GM21529 (cell line): Measurements from ENCODE around the gene SYTL3.
"Not testable (repeated sequence)": the region's sequence is repeated elsewhere in the genome, so short reads cannot be mapped to it uniquely, and the experiment has no call there.

Experiments
- ATAC-seq: cut with Tn5 transposase; IDR thresholded peaks from one replicate; pipeline ENCODE4 v1.9.1; 2021; ENCODE audit not compliant: unreplicated experiment

Gene SYTL3

DNA sequence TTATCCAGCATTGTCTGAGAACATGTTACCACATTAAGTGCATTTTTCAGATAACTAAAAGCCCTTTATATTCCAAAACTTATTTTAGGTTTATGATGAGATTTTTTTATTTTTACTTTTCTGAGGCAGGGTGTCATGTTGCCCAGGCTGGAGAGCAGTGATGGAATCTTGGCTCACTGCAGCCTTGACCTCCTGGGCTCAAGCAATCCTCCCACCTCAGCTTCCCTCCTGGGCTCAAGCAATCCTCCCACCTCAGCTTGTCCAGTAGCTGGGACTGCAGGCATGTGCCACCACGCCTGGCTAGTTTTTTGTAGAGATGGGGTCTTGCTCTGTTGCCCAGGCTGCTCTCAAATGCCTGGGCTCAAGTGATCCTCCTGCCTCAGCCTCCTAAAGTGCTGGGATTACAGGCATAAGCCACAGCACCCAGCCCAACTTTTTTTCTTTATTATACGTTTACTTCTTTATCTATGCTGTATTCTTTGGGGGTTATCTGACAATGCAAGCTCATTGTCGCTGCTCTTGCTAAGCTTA lies 11.5 kb upstream of the SYTL3 start:
- no peak for ATAC-seq

DNA sequence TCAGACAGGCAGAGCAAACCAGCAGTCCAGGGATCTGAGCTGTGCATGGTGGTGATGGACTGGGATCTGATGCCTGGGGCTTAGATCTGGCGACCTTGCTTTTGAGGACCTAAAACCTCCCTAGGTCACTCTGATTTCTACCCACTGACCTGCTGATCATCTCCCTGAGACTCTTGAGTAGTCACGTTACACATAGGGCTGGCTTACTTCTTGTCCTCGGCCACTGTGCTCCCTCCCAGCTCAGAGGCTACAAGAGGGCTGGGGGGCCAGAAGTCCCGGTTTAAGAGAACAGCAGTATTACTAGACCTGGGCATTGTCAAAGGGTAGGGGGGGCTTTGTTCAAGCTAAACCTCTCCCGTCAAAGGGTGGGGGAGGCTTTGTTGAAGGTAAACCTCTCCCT lies 10.8 kb upstream of the SYTL3 start:
- ATAC-seq, result no peak

DNA sequence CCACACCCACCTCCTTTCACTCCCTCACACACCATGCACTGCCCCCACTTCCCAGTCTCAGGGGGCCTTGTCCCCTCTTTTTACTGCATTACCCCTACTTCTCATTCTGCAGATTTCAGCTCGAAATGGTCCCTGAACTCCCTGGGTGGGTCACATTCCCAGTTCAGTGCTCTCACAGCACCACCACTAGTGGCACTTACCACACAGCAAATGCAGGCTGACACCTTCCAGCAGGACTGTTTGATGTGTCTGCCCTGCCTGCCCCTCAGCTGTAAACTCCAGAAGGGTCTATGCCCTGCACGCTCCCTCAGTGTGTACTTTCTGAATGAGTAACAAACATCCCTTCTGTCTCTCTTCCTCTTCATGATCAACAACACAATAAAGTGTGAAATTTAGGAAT lies 9.3 kb upstream of the SYTL3 start:
- no peak for ATAC-seq

DNA sequence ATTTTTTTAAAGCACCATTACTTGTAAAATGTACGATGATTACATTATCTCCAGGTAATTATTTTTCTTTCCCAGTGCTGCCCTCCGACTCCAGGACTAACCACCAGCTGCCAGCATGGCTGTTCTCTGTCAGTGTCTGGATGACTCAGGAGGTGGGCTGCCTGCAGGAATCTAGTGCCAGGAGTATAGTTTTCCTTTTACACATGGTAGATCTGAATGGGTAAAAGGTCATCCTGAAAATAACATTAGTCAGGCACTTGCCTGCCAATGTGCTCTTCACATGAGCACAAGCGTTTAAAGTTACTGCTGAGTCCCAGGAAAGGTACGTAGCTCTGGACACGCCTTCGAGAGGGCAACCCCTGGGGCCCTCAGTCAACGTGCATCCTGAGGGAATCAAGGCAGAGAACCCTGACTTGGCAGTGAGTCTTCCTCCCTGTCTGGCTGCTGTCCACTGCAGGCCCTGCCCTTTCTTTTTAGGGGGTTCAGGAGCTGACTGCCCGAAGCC lies 7.7 kb upstream of the SYTL3 start:
- no peak for ATAC-seq

DNA sequence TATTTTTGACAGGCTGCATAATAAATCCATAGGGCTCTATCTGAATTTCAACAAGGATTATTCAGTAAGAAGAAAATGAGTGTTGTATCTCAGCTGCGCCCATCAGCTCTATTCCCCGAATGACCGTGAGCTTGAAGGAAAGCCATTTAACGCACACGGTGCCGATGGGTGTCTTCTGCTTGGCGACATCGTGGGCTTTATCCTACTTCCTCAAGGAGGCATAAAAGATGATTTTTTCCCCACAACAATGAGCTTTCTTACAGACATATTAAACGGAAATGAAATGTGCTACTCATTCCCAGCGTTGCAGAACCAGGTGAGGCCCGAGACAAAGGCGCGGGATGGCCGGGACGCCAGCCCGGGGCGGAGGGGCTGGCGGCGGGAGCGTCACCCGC lies 6.0 kb upstream of the SYTL3 start:
- ATAC-seq, result no peak

DNA sequence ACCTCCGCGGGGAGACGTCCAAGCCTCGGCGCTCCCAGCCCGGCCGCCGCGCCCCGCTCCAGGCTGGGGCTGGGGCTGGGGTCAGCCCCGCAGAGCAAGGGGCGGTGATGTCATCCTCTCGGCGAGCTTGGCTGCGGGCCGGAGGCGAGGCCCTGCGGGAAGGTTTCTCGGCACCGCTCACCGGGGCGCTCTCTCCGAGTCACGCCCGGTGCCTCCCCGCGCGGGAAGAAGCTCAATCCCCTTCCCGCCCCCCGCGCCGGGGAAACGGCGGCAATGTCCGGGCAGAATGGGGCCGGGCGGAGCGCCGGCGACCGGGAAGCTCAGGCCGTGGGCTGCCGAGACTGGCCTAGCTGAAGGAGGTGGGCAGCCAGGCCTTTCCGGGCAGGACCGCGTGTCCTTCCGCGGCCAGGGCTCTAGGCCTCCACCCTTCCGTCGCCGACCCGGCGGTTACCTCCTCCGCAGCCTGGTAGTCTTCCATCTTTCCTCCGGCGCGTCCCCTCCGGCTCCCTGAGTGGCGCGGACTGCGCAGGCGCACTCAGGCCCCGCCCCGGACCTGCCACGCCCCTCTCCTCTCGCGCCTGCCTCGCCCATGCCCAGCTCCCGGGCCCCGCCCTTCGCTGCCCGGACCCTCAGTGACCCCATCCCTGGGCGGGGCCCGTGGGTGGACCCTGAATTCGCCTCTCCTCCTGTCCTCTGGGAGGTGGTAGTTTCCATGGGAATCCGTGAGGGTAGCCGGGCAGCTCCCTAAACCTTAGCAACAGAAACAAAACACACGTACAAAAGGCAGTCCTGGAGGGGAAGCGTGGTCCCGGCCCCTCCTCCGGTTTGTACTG lies 5.4 kb upstream of the SYTL3 start, which contains the start of gene DYNLT1:
Gene DYNLT1 (minus strand): TSS at position 513 of the 833 bp plus-strand sequence. CDS start 35 bp downstream, at position 478.
- ATAC-seq, result peak; percentile 56

DNA sequence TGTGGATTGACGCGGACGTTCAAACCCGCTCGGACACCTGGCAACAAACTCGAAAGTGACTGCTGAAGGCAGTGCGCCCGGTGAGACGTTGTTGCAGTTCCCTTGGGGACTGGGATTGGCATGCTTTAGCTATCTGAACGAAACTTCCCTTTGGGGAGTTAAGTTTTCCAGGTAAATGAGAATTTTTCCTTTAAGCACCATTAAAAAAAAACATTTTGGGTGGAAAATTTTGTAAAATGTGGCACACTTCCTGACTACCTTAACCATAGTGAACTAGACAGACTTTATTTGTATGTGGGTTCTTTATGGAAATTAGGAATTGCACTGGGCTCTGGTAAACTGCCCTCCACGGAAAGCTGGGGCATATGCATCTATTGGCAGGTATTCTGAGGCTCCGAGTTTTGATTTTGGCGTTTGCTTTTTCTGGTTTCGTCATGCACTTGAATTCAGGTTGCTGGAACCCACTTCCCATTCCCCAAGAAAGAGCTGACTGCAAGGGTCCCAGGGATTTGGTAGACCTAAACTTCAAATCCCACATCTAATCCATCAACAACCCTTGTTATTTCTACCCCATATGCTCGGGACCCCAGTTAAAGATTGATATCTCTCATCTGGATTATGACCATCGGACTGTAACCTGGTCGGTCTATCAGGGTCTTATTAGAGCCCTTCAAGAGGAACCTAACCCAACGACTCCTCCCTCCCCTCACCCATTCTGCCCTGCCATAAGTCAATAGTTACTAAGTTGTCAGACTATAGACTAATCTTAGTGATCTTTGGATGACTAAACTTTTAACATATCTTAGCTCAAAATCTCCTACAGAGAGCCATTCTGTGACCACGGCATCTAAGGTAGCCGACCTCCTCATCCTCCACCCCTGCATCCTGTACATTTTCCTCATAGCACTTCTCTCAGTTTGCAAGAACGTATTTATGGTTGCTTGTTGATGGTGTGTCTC lies 4.5 kb upstream of the SYTL3 start:
- ATAC-seq, result no peak

DNA sequence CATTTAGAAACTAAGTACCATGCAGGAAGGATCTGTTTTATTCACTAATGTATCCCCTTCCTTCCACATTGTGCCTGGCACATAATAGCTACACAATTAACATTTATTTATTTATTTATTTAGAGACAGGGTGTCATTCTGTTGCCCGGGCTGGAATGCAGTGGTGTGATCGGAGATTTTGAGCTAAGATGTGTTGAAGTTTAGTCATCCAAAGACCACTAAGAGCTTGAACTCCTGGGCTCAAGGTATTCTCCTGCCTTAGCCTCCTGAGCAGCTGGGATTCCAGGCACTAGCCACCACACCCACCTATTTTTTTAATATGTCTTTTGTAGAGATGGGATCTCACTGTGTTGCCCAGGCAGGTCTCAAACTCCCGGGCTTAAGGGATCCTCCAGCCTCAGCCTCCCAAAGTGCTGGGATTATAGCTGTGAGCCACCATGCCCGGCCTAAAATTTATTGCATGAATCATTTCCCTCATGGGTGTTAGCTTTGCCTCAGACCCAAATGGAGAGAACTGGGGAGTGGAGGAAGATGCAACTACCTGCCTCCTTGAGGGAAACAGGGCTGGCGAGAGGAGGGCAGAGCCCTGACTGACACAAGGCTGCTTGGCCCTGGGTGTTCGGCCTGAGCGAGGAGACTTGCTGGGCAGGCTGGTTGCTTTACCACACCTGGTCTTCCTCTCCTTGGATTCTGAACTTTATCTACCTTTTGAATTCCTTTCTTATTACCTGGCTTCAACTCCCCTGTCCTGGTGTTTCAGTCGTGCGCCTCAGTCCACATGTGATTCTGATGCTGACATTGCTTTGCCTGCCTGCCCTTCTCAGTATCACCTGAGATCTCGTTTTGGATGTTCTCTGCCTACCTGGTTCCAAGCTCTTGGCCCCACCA lies 3.6 kb upstream of the SYTL3 start:
- no peak for ATAC-seq

DNA sequence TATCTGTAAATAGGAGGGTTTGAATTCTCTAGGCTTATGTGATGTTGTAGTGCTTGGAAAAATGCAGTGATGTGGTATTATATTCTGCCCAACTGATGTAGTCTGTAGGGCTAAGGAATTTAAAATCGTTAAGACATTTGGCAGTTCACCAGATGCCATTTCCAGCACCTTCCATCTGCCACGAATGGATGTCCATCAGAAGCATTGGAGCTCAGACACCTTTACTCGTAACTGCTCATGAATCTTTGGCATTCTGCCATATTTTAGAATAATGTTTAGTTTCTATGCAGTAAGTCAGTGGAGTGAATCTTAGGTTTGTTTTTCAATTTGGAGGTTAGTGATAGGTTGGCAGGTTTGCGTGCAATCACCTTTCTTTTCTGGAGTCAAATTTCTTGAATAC lies 2.4 kb upstream of the SYTL3 start:
- ATAC-seq, result no peak

DNA sequence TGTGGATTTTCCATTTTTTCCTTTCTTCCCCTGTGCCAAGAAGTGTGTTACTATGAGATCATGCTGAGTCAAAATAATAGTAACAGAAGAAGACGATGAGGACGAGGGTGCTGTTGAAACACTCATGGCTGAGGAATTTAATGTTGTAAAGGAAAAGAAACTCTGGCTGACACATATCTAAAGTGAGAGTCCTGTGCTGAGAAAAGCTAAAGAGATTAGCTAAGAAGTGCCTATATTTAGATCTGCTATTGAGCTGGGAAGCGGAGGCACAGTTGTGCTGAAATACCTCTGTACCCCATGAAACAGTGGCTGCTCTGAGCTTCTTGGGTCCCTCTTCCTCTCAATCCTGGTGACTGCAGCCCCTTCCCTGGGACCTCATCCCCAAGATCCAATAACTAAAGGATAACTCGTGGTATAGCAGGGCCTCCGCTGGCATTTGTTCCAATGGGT lies 1.1 kb upstream of the SYTL3 start:
- ATAC-seq, result peak; percentile 37

DNA sequence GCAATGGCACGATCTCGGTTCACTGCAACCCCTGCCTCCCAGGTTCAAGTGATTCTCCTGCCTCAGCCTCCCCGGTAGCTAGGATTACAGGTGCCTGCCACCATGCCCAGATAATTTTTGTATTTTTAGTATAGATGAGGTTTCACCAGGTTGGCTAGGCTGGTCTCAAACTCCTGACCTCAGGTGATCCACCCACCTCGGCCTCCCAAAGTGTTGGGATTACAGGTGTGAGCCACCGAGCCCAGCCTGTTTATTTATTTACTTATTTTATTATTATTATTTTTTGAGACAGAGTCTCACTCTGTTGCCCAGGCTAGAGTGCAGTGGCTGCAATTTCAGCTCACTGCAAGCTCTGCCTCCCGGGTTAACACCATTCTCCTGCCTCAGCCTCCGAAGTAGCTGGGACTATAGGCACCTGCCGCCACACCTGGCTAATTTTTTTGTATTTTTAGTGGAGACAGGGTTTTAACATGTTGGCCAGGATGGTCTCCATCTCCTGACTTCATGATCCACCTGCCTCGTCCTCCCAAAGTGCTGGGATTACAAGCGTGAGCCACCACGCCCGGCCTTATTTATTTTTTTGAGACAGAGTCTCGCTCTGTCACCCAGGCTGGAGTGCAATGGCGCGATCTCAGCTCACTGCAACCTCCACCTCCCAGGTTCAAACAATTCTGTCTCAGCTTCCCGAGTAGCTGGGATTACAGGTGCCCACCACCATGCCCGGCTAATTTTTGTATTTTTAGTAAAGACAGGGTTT lies 2.3 kb downstream of the SYTL3 start:
- ATAC-seq, result not testable (repeated sequence)

DNA sequence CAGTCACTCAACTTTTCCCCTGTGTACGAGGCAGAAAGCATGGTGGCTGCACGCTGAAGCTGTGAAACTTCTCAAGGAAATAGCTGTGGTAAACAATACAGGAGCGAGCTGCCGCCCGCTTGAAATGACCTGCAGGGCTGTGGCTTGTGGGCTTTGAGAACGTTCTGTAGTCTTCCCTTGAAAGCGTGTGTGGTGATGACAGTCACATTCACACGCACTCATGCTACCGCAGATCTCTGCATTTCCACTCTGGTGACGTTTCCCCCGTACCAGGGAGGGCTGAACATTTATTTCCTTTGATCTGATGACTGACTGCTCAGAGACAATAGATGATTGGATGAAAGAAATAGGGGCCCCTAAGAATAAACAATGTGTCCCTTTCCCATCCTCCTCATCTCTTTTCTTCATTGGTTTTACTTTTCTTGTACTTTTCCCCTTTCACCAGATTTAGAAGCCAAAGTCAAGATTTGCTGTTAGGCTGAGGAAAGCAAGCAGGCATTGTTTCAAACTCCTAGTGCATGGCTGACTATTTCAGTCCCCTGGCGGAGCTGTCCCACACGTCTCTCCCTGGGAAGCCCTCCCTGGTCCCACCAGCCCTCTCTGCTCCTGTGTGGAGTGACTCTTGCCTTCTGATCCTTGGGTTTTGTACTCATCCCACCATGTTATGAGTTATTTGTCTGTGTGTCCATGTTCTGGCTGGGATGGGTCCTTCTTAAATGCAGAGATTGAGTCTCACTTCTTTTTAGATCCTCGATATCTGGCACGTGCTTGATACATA lies 3.9 kb downstream of the SYTL3 start:
- peak; percentile 54 for ATAC-seq

DNA sequence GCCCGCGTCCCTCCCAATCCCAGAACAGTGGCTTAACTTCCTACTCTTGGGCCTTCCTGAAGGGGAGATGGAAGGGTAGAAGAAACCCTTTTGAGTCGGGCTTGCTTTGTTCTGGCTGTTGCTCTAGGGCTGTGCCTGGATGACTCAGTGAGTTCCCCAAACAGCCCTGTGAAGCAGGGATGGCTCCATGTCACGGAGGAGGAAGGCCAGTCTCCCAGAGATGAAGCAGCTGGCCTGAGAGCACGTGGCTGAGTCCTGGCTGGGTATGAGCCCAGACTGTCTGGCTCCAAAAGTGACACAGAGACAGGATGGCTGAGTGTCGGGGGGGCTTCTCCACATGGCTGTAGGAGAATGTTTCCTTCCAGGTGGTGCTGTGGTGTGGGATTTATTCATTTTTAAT lies 4.6 kb downstream of the SYTL3 start:
- no peak for ATAC-seq

DNA sequence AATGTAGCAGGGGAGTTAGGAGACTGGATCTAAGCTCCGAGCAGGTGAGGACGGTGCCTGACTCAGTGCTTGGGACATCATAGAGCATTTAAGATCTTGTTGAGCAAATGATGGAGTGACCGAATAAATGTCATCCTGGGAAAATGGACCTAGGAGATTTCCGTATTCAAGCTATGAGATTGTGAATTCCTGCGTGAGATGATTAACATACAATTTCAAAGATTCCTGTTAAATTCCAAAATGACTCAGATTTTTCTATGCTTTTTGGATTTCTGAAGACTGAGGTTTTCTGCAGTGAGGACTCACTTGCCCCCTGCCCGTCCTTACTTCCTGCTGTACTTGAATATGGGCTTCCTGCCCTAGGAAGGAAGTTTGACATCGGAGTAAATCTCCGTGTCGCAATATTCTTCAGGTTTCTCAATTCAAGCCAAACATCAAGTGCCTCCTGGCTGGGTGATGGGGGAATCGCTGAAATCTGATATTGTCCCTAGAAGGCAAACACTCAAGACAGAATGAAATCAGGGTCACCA lies 5.2 kb downstream of the SYTL3 start:
- no peak for ATAC-seq

DNA sequence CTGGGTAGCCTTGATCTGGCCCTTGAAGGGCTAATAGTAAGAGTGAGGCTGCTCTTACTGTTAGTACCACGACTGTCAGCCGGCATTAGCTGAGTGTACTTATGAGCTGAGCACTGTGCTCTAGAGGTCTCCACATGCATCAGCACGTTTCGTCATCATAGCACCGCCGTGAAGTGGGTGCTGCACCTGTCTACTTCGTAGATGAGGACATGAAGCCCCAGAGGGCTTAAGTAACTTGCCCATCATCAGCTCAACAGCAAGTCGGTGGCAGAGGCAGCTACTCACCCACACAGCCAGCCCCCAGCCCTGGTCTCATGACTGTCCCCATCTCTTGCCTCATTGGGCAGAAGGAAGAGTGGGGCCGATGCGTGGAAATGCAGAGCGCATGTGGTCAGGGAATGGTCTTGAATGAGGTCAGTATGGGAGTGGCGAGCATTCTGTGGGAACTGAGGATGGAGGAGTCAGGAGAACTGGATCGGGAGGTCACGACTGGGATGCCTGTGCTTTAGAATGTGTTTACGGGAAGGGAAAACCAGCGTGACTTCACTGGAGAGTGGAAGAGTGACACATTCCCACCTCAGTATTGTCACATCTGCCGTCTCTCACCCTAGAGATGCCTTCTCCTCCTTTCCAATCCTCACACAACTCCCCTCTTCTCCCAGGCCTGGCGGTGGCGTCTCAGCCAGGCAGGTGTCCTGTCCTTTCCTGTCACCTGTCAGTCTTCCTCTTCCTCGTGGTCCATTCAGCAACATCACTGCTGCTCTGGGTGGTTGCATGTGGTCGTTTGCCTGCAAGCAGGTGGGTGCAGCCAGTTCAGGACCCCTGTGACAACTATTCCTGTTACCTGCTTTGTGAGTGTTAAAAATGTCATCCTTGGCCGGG lies 6.0 kb downstream of the SYTL3 start:
- no peak for ATAC-seq

DNA sequence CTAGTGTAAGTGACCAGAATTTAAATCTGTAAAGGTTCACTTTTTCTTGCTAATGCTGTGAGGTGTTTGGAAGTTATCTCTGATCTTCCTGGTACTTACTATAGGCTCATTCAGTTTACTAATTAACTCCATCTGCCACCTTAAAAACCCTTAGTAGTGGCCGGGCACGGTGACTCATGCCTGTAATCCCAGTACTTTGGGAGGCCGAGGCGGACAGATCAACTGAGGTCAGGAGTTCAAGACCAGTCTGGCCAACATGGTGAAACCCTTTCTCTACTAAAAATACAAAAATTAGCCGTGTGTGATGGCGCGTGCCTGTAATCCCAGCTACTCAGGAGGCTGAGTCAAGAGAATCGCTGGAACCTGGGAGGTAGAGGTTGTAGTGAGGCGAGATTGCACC lies 7.1 kb downstream of the SYTL3 start:
- not testable (repeated sequence) for ATAC-seq

DNA sequence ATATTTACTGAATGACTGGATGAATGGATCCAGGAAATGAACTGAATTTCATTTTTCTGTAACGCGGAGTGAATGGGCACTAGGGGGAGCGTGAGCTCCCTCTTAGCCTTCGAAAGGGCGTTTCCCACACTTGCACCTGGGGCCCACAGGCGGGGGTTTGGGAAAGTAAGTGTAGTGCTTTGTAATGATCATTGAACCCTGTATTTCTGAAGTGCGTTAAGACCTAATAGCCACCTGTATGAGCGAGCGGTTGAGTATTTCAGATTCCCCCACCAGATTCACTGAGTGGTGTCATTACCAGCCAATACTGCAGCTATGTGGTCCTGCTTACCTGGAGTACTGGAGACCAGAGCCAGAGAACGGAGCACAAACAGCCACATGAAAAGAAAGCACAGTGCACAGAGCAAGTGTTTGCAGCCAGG lies 10.5 kb downstream of the SYTL3 start:
- peak; percentile 58 for ATAC-seq
